SJCRH30 (cell line): ENCODE data around the gene EGFLAM. TPM values are rescaled to one million over a fixed set of nuclear protein-coding genes. Genes with fewer than 3 reads are reported as not detected.

Experiments
- DNase-seq, 2 experiments: peaks; one replicate each; pipeline ENCODE4 v3.0.0-alpha.2; 2015 to 2020
- H3K27ac ChIP-seq: fragments of 250-450 bp; sonication (Bioruptor Pico); 2 replicates; pipeline ENCODE4 v1.5.1; 2020; ENCODE audit warnings: mild to moderate bottlenecking, moderate library complexity
- H3K27me3 ChIP-seq: fragments of 250-450 bp; sonication (Bioruptor Pico); 2 replicates; pipeline ENCODE4 v1.5.1; 2020; ENCODE audit warnings: mild to moderate bottlenecking, moderate library complexity
- H3K36me3 ChIP-seq: fragments of 250-450 bp; sonication (Bioruptor Pico); 2 replicates; pipeline ENCODE4 v1.5.1; 2020; ENCODE audit warnings: mild to moderate bottlenecking, moderate library complexity
- H3K4me1 ChIP-seq: fragments of 250-450 bp; sonication (Bioruptor Pico); 2 replicates; pipeline ENCODE4 v1.5.1; 2020; ENCODE audit warnings: mild to moderate bottlenecking, moderate library complexity
- H3K4me3 ChIP-seq: fragments of 250-450 bp; sonication (Bioruptor Pico); 2 replicates; pipeline ENCODE4 v1.5.1; 2020; ENCODE audit warnings: mild to moderate bottlenecking, moderate library complexity
- H3K9me3 ChIP-seq: fragments of 250-450 bp; sonication (Bioruptor Pico); replicated peaks from 2 replicates; pipeline ENCODE4 v1.5.1; 2020; ENCODE audit warnings: mild to moderate bottlenecking, moderate library complexity
- total RNA-seq: library from RNA; depleted of rRNA; stranded (reverse); fragments of >200 nt; shearing (Covaris generic); gene quantifications from 2 replicates; pipeline ENCODE4 v1.2.3, GENCODE V29; 2014

EGFLAM gene
- total RNA-seq, 1 experiment from 2014 or later = 0.36 TPM

GRCh38 chr5:38417658-38418017 is 159.3 kb downstream of the EGFLAM start:
- DNase-seq = no peak

GRCh38 chr5:38420246-38420645 is 161.9 kb downstream of the EGFLAM start:
- H3K4me1 ChIP-seq = no peaks in the 10 kb centered on the region
- H3K36me3 ChIP-seq = no peaks in the 10 kb centered on the region
- H3K4me3 ChIP-seq = no peak overlapping the region
- no peak overlapping the region for H3K27ac ChIP-seq
- no peaks in the 10 kb centered on the region for H3K9me3 ChIP-seq
- DNase-seq = no peak
- H3K27me3 ChIP-seq = 0 out of 2 replicates have a peak, but pooled peaks cover 3% of the 10 kb centered on the region

More at GRCh38 chr5:38417658-38418017, 159.3 kb downstream of the EGFLAM start:
- no peaks in the 10 kb centered on the region for H3K36me3 ChIP-seq
- no peak overlapping the region for H3K4me3 ChIP-seq
- no peaks in the 10 kb centered on the region for H3K4me1 ChIP-seq
- H3K27me3 ChIP-seq = no peaks in the 10 kb centered on the region
- no peak overlapping the region for H3K27ac ChIP-seq
- no peaks in the 10 kb centered on the region for H3K9me3 ChIP-seq

GRCh38 chr5:38420691-38421390 is 162.5 kb downstream of the EGFLAM start:
- H3K27me3 ChIP-seq = 0 out of 2 replicates have a peak, but pooled peaks cover 3% of the 10 kb centered on the region
- H3K27ac ChIP-seq = no peak overlapping the region
- no peaks in the 10 kb centered on the region for H3K4me1 ChIP-seq
- no peak overlapping the region for H3K4me3 ChIP-seq
- H3K36me3 ChIP-seq = no peaks in the 10 kb centered on the region
- H3K9me3 ChIP-seq = no peaks in the 10 kb centered on the region
- peak; percentile 48 to 79 for DNase-seq

GRCh38 chr5:38422622-38423021 is 164.3 kb downstream of the EGFLAM start:
- no peak overlapping the region for H3K27ac ChIP-seq
- DNase-seq = no peak
- no peaks in the 10 kb centered on the region for H3K36me3 ChIP-seq

GRCh38 chr5:38423276-38424147 is 165.2 kb downstream of the EGFLAM start:
- no peak for DNase-seq
- 0 out of 2 replicates have a peak, but pooled peaks cover 3% of the 10 kb centered on the region for H3K27me3 ChIP-seq
- H3K27ac ChIP-seq = no peak overlapping the region
- H3K4me3 ChIP-seq = no peak overlapping the region
- H3K4me1 ChIP-seq = no peaks in the 10 kb centered on the region
- no peaks in the 10 kb centered on the region for H3K36me3 ChIP-seq
- no peaks in the 10 kb centered on the region for H3K9me3 ChIP-seq

More at GRCh38 chr5:38422622-38423021, 164.3 kb downstream of the EGFLAM start:
- Histone ChIP-seq H3K27me3 (0 out of 2 replicates have a peak, but pooled peaks cover 3% of the 10 kb centered on the region), H3K9me3 (no peaks in the 10 kb centered on the region), H3K4me3 (no peak overlapping the region), H3K4me1 (no peaks in the 10 kb centered on the region)

- Histone ChIP-seq H3K27me3 (0 out of 2 replicates have a peak, but pooled peaks cover 3% of the 10 kb centered on the region), H3K36me3 (no peaks in the 10 kb centered on the region), H3K4me3 (no peak overlapping the region), H3K9me3 (no peaks in the 10 kb centered on the region), H3K27ac (no peak overlapping the region), H3K4me1 (no peaks in the 10 kb centered on the region)
- no peak for DNase-seq
Observed at GRCh38 chr5:38424148-38425060, 166.0 kb downstream of the EGFLAM start.

- no peak overlapping the region for H3K4me3 ChIP-seq
- H3K36me3 ChIP-seq = no peaks in the 10 kb centered on the region
Observed at GRCh38 chr5:38426490-38426889, 168.1 kb downstream of the EGFLAM start.

GRCh38 chr5:38426986-38427950 is 168.9 kb downstream of the EGFLAM start:
- 0 out of 2 replicates have a peak, but pooled peaks cover 3% of the 10 kb centered on the region for H3K27me3 ChIP-seq
- H3K27ac ChIP-seq = no peak overlapping the region
- H3K9me3 ChIP-seq = no peaks in the 10 kb centered on the region
- no peaks in the 10 kb centered on the region for H3K36me3 ChIP-seq
- H3K4me1 ChIP-seq = no peaks in the 10 kb centered on the region
- DNase-seq = no peak
- H3K4me3 ChIP-seq = no peak overlapping the region

More at GRCh38 chr5:38426490-38426889, 168.1 kb downstream of the EGFLAM start:
- no peaks in the 10 kb centered on the region for H3K4me1 ChIP-seq
- 0 out of 2 replicates have a peak, but pooled peaks cover 3% of the 10 kb centered on the region for H3K27me3 ChIP-seq
- DNase-seq = no peak
- H3K9me3 ChIP-seq = no peaks in the 10 kb centered on the region
- H3K27ac ChIP-seq = no peak overlapping the region

- Histone ChIP-seq H3K4me1 (peaks cover 17% of the 10 kb centered on the region), H3K27me3 (no peaks in the 10 kb centered on the region), H3K27ac (no peak overlapping the region)
Observed at GRCh38 chr5:38431242-38431853, 173.0 kb downstream of the EGFLAM start.

GRCh38 chr5:38433160-38433861 is 175.0 kb downstream of the EGFLAM start:
- peak; percentile 64 to 70 for DNase-seq
- H3K4me3 ChIP-seq = no peak overlapping the region
- H3K36me3 ChIP-seq = no peaks in the 10 kb centered on the region
- no peaks in the 10 kb centered on the region for H3K9me3 ChIP-seq
- H3K4me1 ChIP-seq = peaks cover 17% of the 10 kb centered on the region
- H3K27me3 ChIP-seq = no peaks in the 10 kb centered on the region
- H3K27ac ChIP-seq = no peak overlapping the region

More at GRCh38 chr5:38431242-38431853, 173.0 kb downstream of the EGFLAM start:
- H3K9me3 ChIP-seq = no peaks in the 10 kb centered on the region
- H3K36me3 ChIP-seq = no peaks in the 10 kb centered on the region
- no peak overlapping the region for H3K4me3 ChIP-seq
- DNase-seq = no peak

GRCh38 chr5:38434966-38435705 is 176.8 kb downstream of the EGFLAM start:
- Histone ChIP-seq H3K4me1 (peaks cover 17% of the 10 kb centered on the region), H3K36me3 (no peaks in the 10 kb centered on the region), H3K27ac (no peak overlapping the region), H3K9me3 (no peaks in the 10 kb centered on the region), H3K27me3 (no peaks in the 10 kb centered on the region; the same call in 1 of the 2 replicates), H3K4me3 (no peak overlapping the region)
- no peak for DNase-seq

GRCh38 chr5:38438757-38439156 is 180.4 kb downstream of the EGFLAM start:
- no peaks in the 10 kb centered on the region; the same call in 1 of the 2 replicates for H3K27me3 ChIP-seq
- H3K36me3 ChIP-seq = no peaks in the 10 kb centered on the region
- no peak for DNase-seq
- H3K9me3 ChIP-seq = no peaks in the 10 kb centered on the region
- H3K4me1 ChIP-seq = peaks cover 9% of the 10 kb centered on the region
- H3K27ac ChIP-seq = no peak overlapping the region
- H3K4me3 ChIP-seq = no peak overlapping the region
